ENCODE data around the gene PCTP.

The PCTP gene

DNA sequence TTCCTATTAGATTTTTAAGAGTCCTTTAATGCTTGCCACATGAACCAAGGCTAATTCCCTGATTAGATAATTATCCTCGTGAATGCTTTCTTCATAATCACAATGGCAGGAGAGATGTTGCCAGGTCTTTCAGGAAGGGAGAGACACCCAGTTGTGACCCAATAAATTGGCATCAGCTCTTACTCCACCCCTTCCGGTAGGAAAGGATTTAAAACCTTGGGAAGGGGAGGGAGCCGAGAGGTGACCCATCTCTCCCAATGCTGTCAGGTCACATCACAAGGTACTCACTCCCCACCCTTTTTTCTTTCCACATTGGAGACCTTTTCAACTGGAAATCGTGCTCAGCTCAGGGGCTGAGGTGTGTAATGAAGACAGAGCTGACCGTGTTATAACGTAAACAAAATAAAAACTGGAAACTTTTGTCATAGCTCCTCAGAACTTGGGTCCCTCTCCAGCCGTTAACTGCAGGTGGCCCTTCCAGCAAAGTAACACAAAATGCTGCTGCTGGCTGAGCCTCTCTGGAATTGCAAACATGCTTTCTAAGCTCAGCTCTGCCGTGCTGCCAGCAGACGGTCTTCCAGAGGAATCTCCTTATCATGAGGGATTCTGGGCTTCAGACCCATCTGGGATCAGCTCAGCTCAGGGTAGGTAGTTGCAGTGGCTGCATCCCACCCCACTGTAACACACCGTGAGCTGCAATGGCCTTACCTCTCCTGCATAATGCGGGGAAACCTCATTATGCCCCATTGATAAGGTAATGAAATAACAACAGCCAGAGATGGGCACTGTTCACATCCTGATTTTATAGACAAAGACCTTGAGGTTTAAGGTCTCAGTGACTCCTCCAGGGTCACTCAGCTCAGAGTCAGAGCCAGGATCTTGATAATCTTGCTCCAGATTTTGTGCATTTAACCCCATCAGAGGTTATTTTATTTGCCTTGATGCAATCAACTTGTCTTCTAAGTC is 43.8 kb upstream of the PCTP start:
- Histone ChIP-seq H3K9me3 (ENCODE audit: insufficient read depth, low read length) (no peaks in the 10 kb centered on the region), H3K79me2 (ENCODE audit: low read length) (no peaks in the 10 kb centered on the region), H3K4me2 (ENCODE audit: low read length) (no peak overlapping the region), H3K9ac (ENCODE audit: low read length) (no peak overlapping the region), H3K27me3 (ENCODE audit: low read depth, low read length) (peaks cover 1% of the 10 kb centered on the region; the same call in 1 of the 2 replicates), H4K20me1 (ENCODE audit: insufficient read depth, low read length) (no peaks in the 10 kb centered on the region), H3K4me3 (ENCODE audit: low read length) (no peak overlapping the region), H2AFZ (ENCODE audit: low read depth, low read length) (no peak overlapping the region), H3K4me1 (ENCODE audit: low read length) (peaks cover 6% of the 10 kb centered on the region; the same call in 1 of the 2 replicates), H3K36me3 (replicated peaks; ENCODE audit: low read depth, low read length) (no peaks in the 10 kb centered on the region), H3K27ac (ENCODE audit: low read length) (no peak overlapping the region)
- TF ChIP-seq, protein P1, sequence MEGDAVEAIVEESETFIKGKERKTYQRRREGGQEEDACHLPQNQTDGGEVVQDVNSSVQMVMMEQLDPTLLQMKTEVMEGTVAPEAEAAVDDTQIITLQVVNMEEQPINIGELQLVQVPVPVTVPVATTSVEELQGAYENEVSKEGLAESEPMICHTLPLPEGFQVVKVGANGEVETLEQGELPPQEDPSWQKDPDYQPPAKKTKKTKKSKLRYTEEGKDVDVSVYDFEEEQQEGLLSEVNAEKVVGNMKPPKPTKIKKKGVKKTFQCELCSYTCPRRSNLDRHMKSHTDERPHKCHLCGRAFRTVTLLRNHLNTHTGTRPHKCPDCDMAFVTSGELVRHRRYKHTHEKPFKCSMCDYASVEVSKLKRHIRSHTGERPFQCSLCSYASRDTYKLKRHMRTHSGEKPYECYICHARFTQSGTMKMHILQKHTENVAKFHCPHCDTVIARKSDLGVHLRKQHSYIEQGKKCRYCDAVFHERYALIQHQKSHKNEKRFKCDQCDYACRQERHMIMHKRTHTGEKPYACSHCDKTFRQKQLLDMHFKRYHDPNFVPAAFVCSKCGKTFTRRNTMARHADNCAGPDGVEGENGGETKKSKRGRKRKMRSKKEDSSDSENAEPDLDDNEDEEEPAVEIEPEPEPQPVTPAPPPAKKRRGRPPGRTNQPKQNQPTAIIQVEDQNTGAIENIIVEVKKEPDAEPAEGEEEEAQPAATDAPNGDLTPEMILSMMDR (IDR thresholded peaks at IDR 0.05; ENCODE audit: low read depth, low read length) = no peak
- TF ChIP-seq EZH2phosphoT487 (IDR thresholded peaks at IDR 0.05; ENCODE audit: low read depth) = no peak

DNA sequence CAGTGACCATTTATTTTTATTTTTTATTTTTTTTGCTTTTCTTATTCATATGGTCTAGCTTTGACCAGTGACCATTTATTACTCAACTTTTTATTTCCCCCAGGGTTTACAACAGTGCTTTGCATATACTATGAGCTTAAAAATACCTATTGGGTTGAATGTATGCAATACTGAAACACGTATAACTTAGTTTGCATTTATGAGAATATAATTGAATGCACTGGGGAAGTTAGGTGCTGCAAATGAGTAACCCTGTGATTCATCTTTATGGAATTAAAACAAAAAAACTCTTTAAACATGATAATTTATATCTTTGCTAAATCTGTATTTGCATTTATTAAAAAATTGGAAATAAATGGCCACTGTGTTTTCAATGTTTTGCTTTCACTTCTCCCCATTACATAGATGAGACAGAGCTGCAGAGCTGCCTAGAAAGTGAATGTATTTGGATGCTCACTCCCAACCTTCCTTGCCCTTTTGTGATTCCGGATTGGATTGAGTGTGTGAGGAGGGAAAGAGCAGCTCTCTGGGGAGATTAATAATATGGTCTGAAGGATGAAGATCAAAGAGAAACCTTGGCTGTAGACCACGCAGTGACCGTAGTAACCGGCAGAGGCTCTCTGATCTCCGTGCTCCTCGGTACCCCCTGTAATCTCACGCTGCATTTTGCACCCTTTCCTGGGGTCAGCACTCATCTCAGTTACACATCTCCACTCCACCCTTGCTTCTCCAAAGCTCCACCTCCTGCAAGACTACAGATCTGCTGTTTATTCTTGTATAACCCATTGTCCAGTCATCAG is 42.5 kb upstream of the PCTP start:
- no peak overlapping the region for H3K4me3 ChIP-seq (ENCODE audit: low read length)
- no peaks in the 10 kb centered on the region for H3K36me3 ChIP-seq (replicated peaks; ENCODE audit: low read depth, low read length)
- H4K20me1 ChIP-seq (ENCODE audit: insufficient read depth, low read length) = no peaks in the 10 kb centered on the region
- TF ChIP-seq, protein P1 (IDR thresholded peaks at IDR 0.05; ENCODE audit: low read depth, low read length) = no peak
- TF ChIP-seq EZH2phosphoT487 (IDR thresholded peaks at IDR 0.05; ENCODE audit: low read depth) = no peak
- H3K27me3 ChIP-seq (ENCODE audit: low read depth, low read length) = peaks cover 6% of the 10 kb centered on the region; the same call in 1 of the 2 replicates
- H3K9me3 ChIP-seq (ENCODE audit: insufficient read depth, low read length) = no peaks in the 10 kb centered on the region
- no peak overlapping the region for H3K27ac ChIP-seq (ENCODE audit: low read length)
- H3K4me1 ChIP-seq (ENCODE audit: low read length) = peaks cover 6% of the 10 kb centered on the region; the same call in 1 of the 2 replicates
- no peak overlapping the region for H2AFZ ChIP-seq (ENCODE audit: low read depth, low read length)
- no peak overlapping the region for H3K9ac ChIP-seq (ENCODE audit: low read length)
- no peaks in the 10 kb centered on the region for H3K79me2 ChIP-seq (ENCODE audit: low read length)
- H3K4me2 ChIP-seq (ENCODE audit: low read length) = no peak overlapping the region

DNA sequence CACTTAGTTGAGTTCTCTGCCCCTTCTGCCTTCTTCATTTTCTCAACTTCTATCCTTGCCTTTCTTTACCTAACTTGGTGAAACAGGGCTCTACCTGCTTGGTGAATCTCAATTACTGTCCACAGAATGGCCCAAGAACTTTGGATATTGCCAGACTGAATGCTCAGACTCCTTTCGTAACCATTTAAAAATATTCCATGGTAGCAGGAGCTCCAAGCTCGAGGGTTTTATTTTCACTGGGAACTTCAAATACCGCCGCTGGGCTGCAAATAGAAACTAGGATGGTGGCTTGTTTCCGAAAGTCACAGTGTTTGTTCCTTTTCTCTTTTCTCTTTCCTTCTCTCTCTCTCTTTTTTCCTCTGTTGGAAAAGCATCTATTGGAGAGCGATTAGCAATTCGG is 41.4 kb upstream of the PCTP start:
- no peaks in the 10 kb centered on the region for H3K79me2 ChIP-seq (ENCODE audit: low read length)
- H3K36me3 ChIP-seq (replicated peaks; ENCODE audit: low read depth, low read length) = no peaks in the 10 kb centered on the region
- H3K9me3 ChIP-seq (ENCODE audit: insufficient read depth, low read length) = no peaks in the 10 kb centered on the region
- H3K9ac ChIP-seq (ENCODE audit: low read length) = no peak overlapping the region
- peaks cover 6% of the 10 kb centered on the region; the same call in 1 of the 2 replicates for H3K27me3 ChIP-seq (ENCODE audit: low read depth, low read length)
- no peak overlapping the region for H3K4me2 ChIP-seq (ENCODE audit: low read length)
- no peak overlapping the region for H3K27ac ChIP-seq (ENCODE audit: low read length)
- TF ChIP-seq, protein P1 (IDR thresholded peaks at IDR 0.05; ENCODE audit: low read depth, low read length) = no peak
- no peak for TF ChIP-seq EZH2phosphoT487 (IDR thresholded peaks at IDR 0.05; ENCODE audit: low read depth)
- no peak overlapping the region for H3K4me3 ChIP-seq (ENCODE audit: low read length)
- no peaks in the 10 kb centered on the region for H4K20me1 ChIP-seq (ENCODE audit: insufficient read depth, low read length)
- peaks cover 4% of the 10 kb centered on the region; the same call in 1 of the 2 replicates for H3K4me1 ChIP-seq (ENCODE audit: low read length)
- H2AFZ ChIP-seq (ENCODE audit: low read depth, low read length) = no peak overlapping the region

DNA sequence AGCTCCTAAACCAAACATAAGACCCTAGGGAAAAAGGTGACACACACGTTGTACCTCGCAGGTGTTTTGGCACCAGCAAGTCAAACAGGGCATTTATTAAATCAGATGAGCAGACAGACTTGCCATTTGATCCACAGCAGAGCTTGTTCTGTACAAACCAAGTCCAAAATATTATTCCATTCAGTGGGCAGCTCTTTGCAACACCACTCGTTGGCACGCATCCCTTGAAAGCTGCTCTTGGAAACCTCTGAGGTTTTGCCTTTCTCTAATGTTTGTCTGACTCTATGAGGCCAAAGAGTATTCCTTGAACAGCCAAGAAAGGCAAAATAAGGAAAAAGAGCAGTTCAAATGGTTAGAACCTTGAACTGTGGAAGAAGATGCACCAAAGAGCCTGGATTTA is 40.9 kb upstream of the PCTP start:
- no peak overlapping the region for H3K4me2 ChIP-seq (ENCODE audit: low read length)
- no peak overlapping the region for H3K27ac ChIP-seq (ENCODE audit: low read length)
- H2AFZ ChIP-seq (ENCODE audit: low read depth, low read length) = no peak overlapping the region
- H3K4me3 ChIP-seq (ENCODE audit: low read length) = no peak overlapping the region
- no peaks in the 10 kb centered on the region for H3K79me2 ChIP-seq (ENCODE audit: low read length)
- H3K9ac ChIP-seq (ENCODE audit: low read length) = no peak overlapping the region
- TF ChIP-seq EZH2phosphoT487 (IDR thresholded peaks at IDR 0.05; ENCODE audit: low read depth) = no peak
- TF ChIP-seq, protein P1 (IDR thresholded peaks at IDR 0.05; ENCODE audit: low read depth, low read length) = no peak
- H3K9me3 ChIP-seq (ENCODE audit: insufficient read depth, low read length) = no peaks in the 10 kb centered on the region
- H3K27me3 ChIP-seq (ENCODE audit: low read depth, low read length) = peaks cover 6% of the 10 kb centered on the region; the same call in 1 of the 2 replicates
- no peaks in the 10 kb centered on the region for H3K36me3 ChIP-seq (replicated peaks; ENCODE audit: low read depth, low read length)
- no peaks in the 10 kb centered on the region for H3K4me1 ChIP-seq (ENCODE audit: low read length)
- no peaks in the 10 kb centered on the region for H4K20me1 ChIP-seq (ENCODE audit: insufficient read depth, low read length)

All from OCI-LY3 (cell line).